ENCODE results near the gene RBFOX1.

DNA sequence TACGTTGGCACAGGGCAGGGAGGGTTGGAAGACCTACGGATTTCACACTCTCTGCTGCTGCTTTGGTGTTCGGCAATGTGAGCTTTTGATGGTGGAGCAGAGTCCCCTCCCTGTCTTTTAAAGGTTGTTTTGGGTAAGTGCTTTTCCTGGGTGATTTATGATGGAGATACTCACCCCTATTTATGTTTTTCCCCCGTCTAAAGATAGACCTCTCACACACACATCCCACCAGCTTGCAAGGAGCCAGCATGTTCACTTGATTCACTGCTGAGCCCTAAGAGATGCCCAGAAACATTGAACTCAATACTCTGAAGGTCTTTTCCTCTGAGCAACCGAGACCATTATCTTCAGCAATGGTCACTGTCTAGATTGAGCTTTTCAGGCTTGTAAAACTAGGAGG is 8.3 kb downstream of the RBFOX1 start:
- TF ChIP-seq EP300 (IDR thresholded peaks at IDR 0.05) (no peak), POLR2A (IDR thresholded peaks at IDR 0.05) (no peak)
- TF ChIP-seq, protein P1, sequence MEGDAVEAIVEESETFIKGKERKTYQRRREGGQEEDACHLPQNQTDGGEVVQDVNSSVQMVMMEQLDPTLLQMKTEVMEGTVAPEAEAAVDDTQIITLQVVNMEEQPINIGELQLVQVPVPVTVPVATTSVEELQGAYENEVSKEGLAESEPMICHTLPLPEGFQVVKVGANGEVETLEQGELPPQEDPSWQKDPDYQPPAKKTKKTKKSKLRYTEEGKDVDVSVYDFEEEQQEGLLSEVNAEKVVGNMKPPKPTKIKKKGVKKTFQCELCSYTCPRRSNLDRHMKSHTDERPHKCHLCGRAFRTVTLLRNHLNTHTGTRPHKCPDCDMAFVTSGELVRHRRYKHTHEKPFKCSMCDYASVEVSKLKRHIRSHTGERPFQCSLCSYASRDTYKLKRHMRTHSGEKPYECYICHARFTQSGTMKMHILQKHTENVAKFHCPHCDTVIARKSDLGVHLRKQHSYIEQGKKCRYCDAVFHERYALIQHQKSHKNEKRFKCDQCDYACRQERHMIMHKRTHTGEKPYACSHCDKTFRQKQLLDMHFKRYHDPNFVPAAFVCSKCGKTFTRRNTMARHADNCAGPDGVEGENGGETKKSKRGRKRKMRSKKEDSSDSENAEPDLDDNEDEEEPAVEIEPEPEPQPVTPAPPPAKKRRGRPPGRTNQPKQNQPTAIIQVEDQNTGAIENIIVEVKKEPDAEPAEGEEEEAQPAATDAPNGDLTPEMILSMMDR (IDR thresholded peaks at IDR 0.05) = no peak

Data from ovary (tissue), 3 donors.